ENCODE results near the gene VCAN.

Gene VCAN

DNA sequence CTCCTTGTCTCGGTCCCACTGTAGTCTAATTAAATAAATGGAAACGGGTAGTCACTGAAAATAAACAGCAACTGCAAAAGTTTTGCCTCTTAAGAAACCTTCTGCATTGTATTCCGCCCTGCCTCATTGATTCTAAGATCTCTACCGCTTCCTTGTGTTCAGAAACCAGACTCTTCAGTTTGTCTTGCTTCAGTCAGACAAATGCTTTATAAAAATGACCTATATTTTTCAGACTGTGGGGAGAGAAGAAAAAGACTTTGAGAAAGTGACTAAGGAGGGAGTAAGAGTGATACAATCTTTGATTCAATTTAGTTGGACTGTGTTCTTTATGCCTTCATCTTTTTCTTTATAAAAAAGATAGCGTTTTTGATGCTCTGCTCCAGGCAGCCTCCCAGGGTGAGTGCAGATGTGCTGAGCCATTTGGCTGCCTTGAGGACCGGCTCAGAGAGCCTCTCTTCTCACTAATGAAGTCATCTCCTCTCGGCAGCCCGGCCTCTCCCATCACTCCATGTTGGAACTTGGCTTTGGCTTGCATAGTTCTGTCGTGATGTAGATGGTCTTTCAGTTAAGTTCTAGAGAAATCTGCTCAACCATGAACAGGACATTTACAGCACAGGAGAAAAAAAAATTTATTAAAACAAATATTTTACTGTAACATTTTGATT, 4.0 kb upstream of the VCAN start:
- DNase-seq (ENCODE audit: low spot score) = no peak

- DNase-seq (ENCODE audit: low spot score) = no peak
Observed at GRCh38 chr5:83469075-83469474, 2.5 kb upstream of the VCAN start.

GRCh38 chr5:83470526-83471404, 779 bp upstream of the VCAN start:
- DNase-seq (ENCODE audit: low spot score) = no peak

DNA sequence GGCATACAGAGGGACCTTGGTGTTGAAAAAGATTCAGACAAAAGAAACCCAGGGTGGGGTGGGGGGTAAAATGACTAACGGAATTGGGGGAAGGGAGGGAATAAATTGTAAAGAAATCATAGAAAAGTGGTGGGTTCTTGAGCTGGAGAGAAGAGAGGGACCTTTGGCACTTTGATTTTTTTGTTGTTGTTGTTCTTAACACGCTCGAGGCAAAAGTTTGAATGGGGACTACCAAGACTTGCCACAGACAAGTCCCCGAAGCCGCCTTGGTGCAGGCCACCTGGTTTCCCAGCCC, 616 bp downstream of the VCAN start:
- DNase-seq (ENCODE audit: low spot score) = no peak

DNA sequence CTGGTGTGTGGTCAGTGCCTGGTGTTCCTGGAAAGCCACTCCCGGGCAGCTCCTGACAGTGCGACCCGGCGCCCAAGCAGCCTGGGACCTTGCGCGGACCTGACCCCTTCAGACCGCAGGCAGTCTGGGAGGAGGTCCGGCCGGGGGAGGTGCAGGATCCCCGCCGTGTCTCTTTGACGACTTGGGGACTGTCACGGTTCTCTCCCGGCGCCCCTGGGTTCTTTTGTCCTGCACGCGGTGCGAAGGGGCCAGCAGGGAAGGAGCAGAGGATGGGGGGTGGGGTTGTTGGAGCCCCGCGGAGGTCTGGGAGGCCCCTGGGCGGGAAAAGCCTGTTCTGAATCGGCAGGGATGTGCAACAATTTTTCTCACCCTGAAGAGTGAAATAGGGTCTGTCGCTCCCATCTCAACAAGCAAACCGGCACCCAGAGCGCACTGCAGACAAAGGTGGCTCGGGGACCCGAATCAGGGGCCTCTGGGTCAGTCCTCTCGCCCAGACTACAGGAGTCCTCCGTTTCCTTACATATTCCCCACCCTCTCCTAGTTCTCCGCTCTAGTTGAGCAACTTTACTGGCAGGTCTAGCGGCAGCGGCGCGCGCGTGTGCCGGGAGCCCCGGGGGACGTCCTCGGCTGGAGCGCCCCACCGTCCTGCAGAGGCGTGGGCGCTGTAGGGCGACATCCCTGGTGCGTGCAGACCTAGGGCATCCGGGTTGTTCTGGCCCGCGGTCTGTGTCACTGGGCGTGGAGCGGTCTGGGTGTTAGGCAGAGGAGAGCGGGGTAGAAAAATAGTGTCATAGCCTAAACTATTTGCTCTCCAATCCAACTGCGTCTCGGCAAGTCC, 1.2 kb downstream of the VCAN start:
- peak; percentile 19 for DNase-seq (ENCODE audit: low spot score)

GRCh38 chr5:83473346-83474160, 2.0 kb downstream of the VCAN start:
- peak; percentile 71 for DNase-seq (ENCODE audit: low spot score)

- peak; percentile 50 for DNase-seq (ENCODE audit: low spot score)
Observed at GRCh38 chr5:83474161-83474796, 2.7 kb downstream of the VCAN start.

DNA sequence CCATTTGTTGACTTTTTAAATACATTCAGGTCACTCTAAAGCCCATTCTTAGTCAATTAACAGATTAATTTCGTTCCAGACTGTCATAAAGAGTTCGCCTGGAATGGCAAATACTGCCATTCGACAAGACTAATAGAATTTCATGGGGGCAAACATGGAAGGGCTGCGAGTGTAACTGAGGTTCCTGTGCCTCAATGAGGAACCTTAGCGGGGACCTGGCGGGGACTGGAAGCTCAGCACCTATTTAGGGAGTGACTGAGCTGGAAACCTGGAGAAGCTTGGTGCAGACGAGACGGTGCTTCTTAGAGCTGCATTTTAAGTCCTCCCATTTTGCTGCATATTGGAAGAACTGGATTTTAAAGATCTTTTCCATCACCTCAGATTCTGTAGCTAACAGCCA, 3.4 kb downstream of the VCAN start:
- no peak for DNase-seq (ENCODE audit: low spot score)

DNA sequence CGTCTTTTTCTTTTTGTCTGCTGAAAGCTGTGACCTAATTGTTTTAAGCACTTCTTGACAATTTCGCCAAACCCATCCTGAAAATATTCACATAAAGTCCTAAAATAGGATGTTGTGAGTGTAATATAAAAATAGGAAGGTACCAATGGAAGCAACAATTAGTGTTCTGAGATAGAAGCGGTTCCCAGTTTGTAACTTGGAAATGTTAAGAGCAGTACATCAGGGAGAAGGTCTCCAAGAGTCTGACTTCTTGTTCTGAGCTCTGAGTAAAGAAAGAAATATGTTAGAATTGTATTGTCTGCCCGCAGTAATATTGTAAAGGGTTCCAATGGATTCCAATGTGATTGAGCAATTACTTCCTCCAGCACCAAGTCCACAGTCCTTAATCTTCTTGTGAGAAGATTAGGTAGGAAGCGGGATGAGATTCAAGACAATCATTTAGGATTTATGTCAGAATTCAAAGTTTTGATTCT, 3.9 kb downstream of the VCAN start:
- DNase-seq (ENCODE audit: low spot score) = no peak

GRCh38 chr5:83475935-83476814, 4.6 kb downstream of the VCAN start:
- no peak for DNase-seq (ENCODE audit: low spot score)

DNA sequence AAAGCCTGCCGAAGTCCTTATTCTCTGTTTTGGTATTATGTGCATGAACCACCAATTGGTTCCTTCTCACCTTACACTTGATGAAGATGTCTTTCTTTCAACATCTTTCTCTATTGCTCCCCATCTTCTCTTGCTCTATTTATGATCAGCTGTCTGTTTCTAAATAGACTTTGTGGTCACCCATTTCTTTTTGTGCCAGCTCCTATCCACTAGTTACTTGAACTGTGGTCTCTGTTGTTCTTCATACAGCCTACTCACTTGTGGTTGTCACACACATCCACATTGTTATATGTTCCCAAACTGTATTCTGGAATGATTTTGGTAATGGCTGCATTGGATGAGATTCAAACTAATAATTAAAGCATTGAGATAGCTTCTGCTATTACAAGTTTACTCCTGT, 11.4 kb downstream of the VCAN start:
- no peak for DNase-seq (ENCODE audit: low spot score)

- DNase-seq (ENCODE audit: low spot score) = no peak
Observed at GRCh38 chr5:83484294-83484693, 12.8 kb downstream of the VCAN start.

DNA sequence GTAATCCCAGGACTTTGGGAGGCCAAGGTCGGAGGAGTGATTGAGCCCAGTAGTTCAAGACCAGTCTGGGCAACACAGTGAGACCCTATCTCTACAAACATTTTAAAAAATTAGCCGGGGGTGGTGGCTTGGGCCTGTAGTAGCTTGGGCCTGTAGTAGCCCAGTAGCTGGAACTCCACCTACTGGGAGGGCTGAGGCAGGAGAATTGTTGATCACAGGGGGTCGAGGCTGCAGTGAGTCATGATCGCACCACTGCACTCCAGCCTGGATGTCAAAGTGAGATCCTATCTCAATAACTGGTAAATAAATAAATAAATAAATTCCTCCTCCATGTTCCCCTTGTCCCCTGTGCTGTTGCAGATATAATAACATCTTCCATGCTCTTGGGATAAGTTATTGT, 14.3 kb downstream of the VCAN start:
- DNase-seq (ENCODE audit: low spot score) = no peak

DNA sequence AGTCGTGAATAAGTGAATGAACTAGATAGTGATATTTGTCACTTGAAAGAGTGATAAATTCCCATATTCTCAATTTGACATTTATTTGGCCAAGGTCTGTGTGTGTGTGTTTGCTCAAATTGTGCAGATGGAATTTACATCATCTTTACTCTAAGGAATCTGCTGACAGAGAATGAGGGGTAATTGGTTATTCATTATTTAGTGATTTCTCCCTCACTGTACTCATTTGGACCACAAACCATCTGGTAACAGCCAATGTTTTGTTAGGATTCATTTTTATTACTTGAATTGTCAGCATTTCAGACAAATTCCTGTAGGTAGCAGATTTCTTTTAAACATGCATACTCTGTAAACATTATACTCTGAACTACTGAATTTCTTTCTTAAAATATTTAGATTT, 15.6 kb downstream of the VCAN start:
- DNase-seq (ENCODE audit: low spot score) = no peak

- DNase-seq (ENCODE audit: low spot score) = no peak
Observed at GRCh38 chr5:83488271-83488670, 16.7 kb downstream of the VCAN start.

DNA sequence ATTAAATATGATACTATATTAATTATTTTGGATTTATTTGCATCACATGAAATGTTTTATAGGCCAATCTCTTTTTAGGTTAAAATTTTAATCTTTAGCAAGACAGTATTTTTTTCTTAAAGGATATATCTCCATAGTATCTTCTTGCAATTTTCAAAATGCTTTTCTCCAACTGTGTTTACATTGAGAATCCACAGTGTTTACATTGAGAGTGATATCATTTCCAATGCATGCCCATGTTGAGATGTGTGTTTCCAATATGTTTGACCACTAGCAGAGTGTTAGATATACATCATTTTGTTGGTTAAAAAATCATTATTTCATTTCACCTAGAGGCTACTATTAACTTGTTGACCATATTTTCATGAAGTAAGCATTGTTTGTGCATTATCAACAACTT, 17.3 kb downstream of the VCAN start:
- no peak for DNase-seq (ENCODE audit: low spot score)

DNA sequence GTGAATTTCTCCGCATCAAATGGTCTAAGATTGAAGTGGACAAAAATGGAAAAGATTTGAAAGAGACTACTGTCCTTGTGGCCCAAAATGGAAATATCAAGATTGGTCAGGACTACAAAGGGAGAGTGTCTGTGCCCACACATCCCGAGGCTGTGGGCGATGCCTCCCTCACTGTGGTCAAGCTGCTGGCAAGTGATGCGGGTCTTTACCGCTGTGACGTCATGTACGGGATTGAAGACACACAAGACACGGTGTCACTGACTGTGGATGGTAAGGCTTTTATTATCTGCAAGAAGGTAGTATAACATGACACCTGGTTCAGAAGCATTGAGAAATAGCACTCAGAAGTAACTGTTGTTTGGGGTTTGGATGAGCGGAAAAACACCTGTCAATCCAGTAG, 18.7 kb downstream of the VCAN start:
- DNase-seq (ENCODE audit: low spot score) = no peak

- no peak for DNase-seq (ENCODE audit: low spot score)
Observed at GRCh38 chr5:83492331-83492730, 20.8 kb downstream of the VCAN start.

DNA sequence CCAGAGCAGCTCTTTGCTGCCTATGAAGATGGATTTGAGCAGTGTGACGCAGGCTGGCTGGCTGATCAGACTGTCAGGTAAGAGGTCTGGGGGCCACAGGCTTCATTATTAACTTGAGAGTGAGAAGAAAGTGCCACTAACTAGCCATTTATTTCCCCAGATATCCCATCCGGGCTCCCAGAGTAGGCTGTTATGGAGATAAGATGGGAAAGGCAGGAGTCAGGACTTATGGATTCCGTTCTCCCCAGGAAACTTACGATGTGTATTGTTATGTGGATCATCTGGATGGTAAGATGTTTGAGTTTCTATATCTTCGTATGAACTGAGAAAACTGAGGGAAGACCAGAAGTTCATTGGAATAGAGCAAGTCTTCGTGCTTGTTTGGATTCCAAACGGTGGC, 22.1 kb downstream of the VCAN start:
- DNase-seq (ENCODE audit: low spot score) = no peak

DNA sequence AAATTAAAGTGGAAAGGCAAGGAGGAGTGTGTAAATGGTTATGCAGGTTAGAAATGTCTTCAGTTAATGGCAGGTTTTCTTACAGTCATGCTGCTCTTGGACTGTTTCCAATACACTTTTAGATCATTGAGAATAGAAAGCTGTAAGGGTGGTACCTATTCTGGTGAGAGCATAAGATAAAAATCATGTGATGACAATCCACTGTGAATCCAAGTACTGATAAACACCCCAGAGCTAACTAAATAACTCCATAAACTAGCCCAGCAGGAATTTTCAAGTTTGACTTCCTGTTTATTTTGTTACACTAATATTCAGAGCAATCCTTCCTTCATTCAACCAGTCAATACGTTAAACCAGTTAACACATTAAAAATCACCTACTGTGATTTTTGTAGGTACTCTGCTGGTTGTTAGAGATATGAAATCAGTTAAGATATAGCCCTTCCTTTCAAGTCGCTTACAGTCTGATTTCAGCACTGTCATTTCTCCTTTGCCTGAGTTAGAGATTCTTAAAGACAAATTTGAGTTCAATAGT, 22.6 kb downstream of the VCAN start:
- no peak for DNase-seq (ENCODE audit: low spot score)
